ENCODE results near the gene CROT.

The CROT gene

GRCh38 chr7:87416682-87417587 lies 71.5 kb downstream of the CROT start:
- DNase-seq: peak; percentile 13

GRCh38 chr7:87420173-87420572 lies 74.7 kb downstream of the CROT start:
- no peak for DNase-seq

- no peak for DNase-seq
Measured at GRCh38 chr7:87424075-87424474, 78.6 kb downstream of the CROT start.

GRCh38 chr7:87426160-87426559 lies 80.7 kb downstream of the CROT start:
- DNase-seq: no peak

GRCh38 chr7:87427288-87427687 lies 81.8 kb downstream of the CROT start:
- DNase-seq: no peak

GRCh38 chr7:87432536-87432935 lies 87.1 kb downstream of the CROT start:
- no peak for DNase-seq

GRCh38 chr7:87435546-87435945 lies 90.1 kb downstream of the CROT start:
- DNase-seq: no peak

- no peak for DNase-seq
Measured at GRCh38 chr7:87445897-87446296, 100.4 kb downstream of the CROT start.

- no peak for DNase-seq
Measured at GRCh38 chr7:87447116-87447635, 101.7 kb downstream of the CROT start.

GRCh38 chr7:87448388-87448787 lies 102.9 kb downstream of the CROT start:
- DNase-seq: no peak
